ENCODE results near the gene GFER. TPM values are rescaled to one million over a fixed set of nuclear protein-coding genes. Genes with fewer than 3 reads are reported as not detected.

Gene GFER
- total RNA-seq, 2 experiments from 2014 or later, result 33.5 to 33.9 TPM

- H3K9me3 Mint-ChIP-seq, result no peaks in the 10 kb centered on the region
- TF ChIP-seq CTCF (IDR thresholded peaks at IDR 0.05), result no peak
- no peaks in the 10 kb centered on the region for H3K27me3 Mint-ChIP-seq
- H3K27ac Mint-ChIP-seq, result no peak overlapping the region
- ATAC-seq (no peak), DNase-seq (no peak)
- intact Hi-C loops (cut with micrococcal nuclease), result no loop called here
- ChIA-PET POLR2A (no interaction called here), CTCF (interaction anchor here (0.8 kb wide), 1 partner anchor 14 kb away, joined by 3 read pairs; no protein-coding TSS in a partner anchor)
- H3K4me1 Mint-ChIP-seq (ENCODE audit: low read depth), result no peaks in the 10 kb centered on the region
- no peaks in the 10 kb centered on the region for H3K36me3 Mint-ChIP-seq (ENCODE audit: low read depth)
- H3K4me3 Mint-ChIP-seq, result no peak overlapping the region
Observed at GRCh38 chr16:2036200-2036966, 52.4 kb downstream of the GFER start.

GRCh38 chr16:2037115-2037514, 53.1 kb downstream of the GFER start:
- no peaks in the 10 kb centered on the region for H3K9me3 Mint-ChIP-seq
- no peak for DNase-seq
- H3K36me3 Mint-ChIP-seq (ENCODE audit: low read depth), result no peaks in the 10 kb centered on the region
- intact Hi-C loops (cut with micrococcal nuclease), result no loop called here
- no peaks in the 10 kb centered on the region for H3K4me1 Mint-ChIP-seq (ENCODE audit: low read depth)
- ChIA-PET POLR2A (no interaction called here), CTCF (no interaction called here)
- no peaks in the 10 kb centered on the region for H3K27me3 Mint-ChIP-seq
- H3K4me3 Mint-ChIP-seq, result no peak overlapping the region
- H3K27ac Mint-ChIP-seq, result no peak overlapping the region
- no peak for ATAC-seq
- TF ChIP-seq CTCF (IDR thresholded peaks at IDR 0.05), result no peak

Other genes starting within 250 kb of the GFER start
- gene NME3, start 212.7 kb upstream of the GFER start, total RNA-seq, result 10 to 100 TPM; 37.8 to 39.6 TPM
- 10 to 100 TPM; 15.5 to 15.6 TPM for gene EME2, start 211.4 kb upstream of the GFER start, total RNA-seq
- 100 to 1,000 TPM; 175 to 193 TPM for gene MRPS34, start 211.1 kb upstream of the GFER start, total RNA-seq
- gene SPSB3, start 201.6 kb upstream of the GFER start, total RNA-seq, result 10 to 100 TPM; 14.4 to 15.2 TPM
- 10 to 100 TPM; 43.5 to 45.0 TPM for gene NUBP2, start 201.2 kb upstream of the GFER start, total RNA-seq
- not detected for gene IGFALS, start 190.5 kb upstream of the GFER start, total RNA-seq
- 10 to 100 TPM; 32.0 to 35.7 TPM for gene HAGH, start 157.4 kb upstream of the GFER start, total RNA-seq
- 10 to 100 TPM; 14.2 to 17.8 TPM for gene FAHD1, start 157.0 kb upstream of the GFER start, total RNA-seq
- gene MEIOB, start 112.0 kb upstream of the GFER start, total RNA-seq, result under 1 TPM; 0.34 to 0.40 TPM
- gene HS3ST6, start 65.8 kb upstream of the GFER start, total RNA-seq, result not detected
- 10 to 100 TPM; 15.5 to 18.1 TPM for gene MSRB1, start 41.0 kb upstream of the GFER start, total RNA-seq
- gene RPL3L, start 29.5 kb upstream of the GFER start, total RNA-seq, result not detected
- gene NDUFB10, start 24.7 kb upstream of the GFER start, total RNA-seq, result 100 to 1,000 TPM; 126 to 129 TPM
- gene RPS2, start 19.4 kb upstream of the GFER start, total RNA-seq, result 1,000 to 10,000 TPM; 5,572 to 5,598 TPM
- gene RNF151, start 17.3 kb upstream of the GFER start, total RNA-seq, result not detected
- gene TBL3, start 12.1 kb upstream of the GFER start, total RNA-seq, result 10 to 100 TPM; 54.4 to 56.0 TPM
- gene NOXO1, start 2.7 kb upstream of the GFER start, total RNA-seq, result under 1 TPM in 1 of 2 experiments, not detected in 1; 0.31 TPM
- 1 to 10 TPM; 5.4 to 7.2 TPM for gene SYNGR3, start 5.8 kb downstream of the GFER start, total RNA-seq
- 10 to 100 TPM; 85.5 to 90.3 TPM for gene ZNF598, start 25.6 kb downstream of the GFER start, total RNA-seq
- gene NPW, start 35.6 kb downstream of the GFER start, total RNA-seq, result 10 to 100 TPM; 24.3 to 28.3 TPM
- gene NHERF2, start 42.7 kb downstream of the GFER start, total RNA-seq, result 1 to 10 TPM; 2.8 to 3.0 TPM
- 10 to 100 TPM; 28.2 to 29.8 TPM for gene NTHL1, start 63.6 kb downstream of the GFER start, total RNA-seq
- gene TSC2, start 63.8 kb downstream of the GFER start, total RNA-seq, result 10 to 100 TPM; 54.4 to 57.3 TPM
- 10 to 100 TPM; 74.7 to 85.1 TPM for gene PKD1, start 151.7 kb downstream of the GFER start, total RNA-seq
- gene RAB26, start 164.4 kb downstream of the GFER start, total RNA-seq, result under 1 TPM; 0.34 to 0.49 TPM
- 10 to 100 TPM; 74.8 to 80.2 TPM for gene TRAF7, start 171.6 kb downstream of the GFER start, total RNA-seq
- 1 to 10 TPM; 4.4 to 7.2 TPM for gene CASKIN1, start 212.4 kb downstream of the GFER start, total RNA-seq
- gene MLST8, start 221.3 kb downstream of the GFER start, total RNA-seq, result 10 to 100 TPM; 70.0 to 70.7 TPM
- 1 to 10 TPM; 6.6 to 6.9 TPM for gene BRICD5, start 226.7 kb downstream of the GFER start, total RNA-seq
- 10 to 100 TPM; 19.8 to 20.1 TPM for gene PGP, start 230.6 kb downstream of the GFER start, total RNA-seq
- gene E4F1, start 239.4 kb downstream of the GFER start, total RNA-seq, result 10 to 100 TPM; 19.4 to 21.1 TPM